GM19397 (cell line): ENCODE data around the gene PIK3C2G.
"Not testable (repeated sequence)": the region's sequence is repeated elsewhere in the genome, so short reads cannot be mapped to it uniquely, and the experiment has no call there.

Experiments used
- ATAC-seq: cut with Tn5 transposase; IDR thresholded peaks from one replicate; pipeline ENCODE4 v1.9.1; 2021; ENCODE audit warnings: mild to moderate bottlenecking, moderate library complexity; ENCODE audit not compliant: unreplicated experiment

Gene PIK3C2G

GRCh38 chr12:18689771-18690170, 428.5 kb downstream of the PIK3C2G start:
- ATAC-seq = no peak

DNA sequence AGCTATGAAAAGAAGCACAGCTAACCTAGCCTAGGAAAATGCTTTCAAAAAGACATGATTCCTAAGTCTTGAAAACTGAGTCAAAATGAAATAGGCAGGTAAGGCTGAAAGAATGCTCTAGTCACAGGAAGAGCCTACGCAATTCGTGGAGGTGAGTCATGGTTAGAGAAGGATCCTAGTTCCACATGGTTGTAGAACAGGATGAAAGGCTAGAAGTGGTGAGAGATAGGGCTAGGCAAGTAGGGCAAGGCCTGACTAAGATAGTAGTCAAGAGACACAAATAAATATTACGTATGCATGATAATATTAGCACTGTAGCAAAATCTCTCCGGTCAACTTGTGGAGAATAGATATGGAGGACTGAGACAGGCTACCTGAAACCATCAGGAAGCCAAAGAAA, 429.3 kb downstream of the PIK3C2G start:
- ATAC-seq = no peak

- ATAC-seq = not testable (repeated sequence)
Observed at GRCh38 chr12:18693986-18694385, 432.7 kb downstream of the PIK3C2G start.

GRCh38 chr12:18696971-18697602, 435.8 kb downstream of the PIK3C2G start:
- no peak for ATAC-seq
